Suprapubic skin (tissue), 4 donors: ENCODE measurements around the gene SPATA7. TPM values are rescaled to one million over a fixed set of nuclear protein-coding genes. Genes with fewer than 3 reads are reported as not detected.

Experiments used
- DNase-seq, 2 donors: peaks; one replicate each; pipeline ENCODE4 v3.0.0-alpha.2; 2019; ENCODE audit warnings: low spot score in 2 of 2
- H3K27ac ChIP-seq: fragments of 200-600 bp; sonication (generic); one replicate; pipeline ENCODE4 v1.5.1; 2019
- H3K27me3 ChIP-seq: fragments of 200-600 bp; sonication (generic); one replicate; pipeline ENCODE4 v1.5.1; 2019
- H3K36me3 ChIP-seq: fragments of 200-600 bp; sonication (generic); one replicate; pipeline ENCODE4 v1.5.1; 2019
- H3K4me1 ChIP-seq: fragments of 200-600 bp; sonication (generic); one replicate; pipeline ENCODE4 v1.5.1; 2019
- H3K4me3 ChIP-seq: fragments of 200-600 bp; sonication (generic); one replicate; pipeline ENCODE4 v1.5.1; 2019; ENCODE audit warnings: mild to moderate bottlenecking
- H3K9me3 ChIP-seq: fragments of 200-600 bp; sonication (generic); one replicate; pipeline ENCODE4 v1.5.1; 2019
- EP300 ChIP-seq: sonication (generic); formaldehyde crosslinking; IDR thresholded peaks from one replicate; pipeline ENCODE4 v1.6.1; 2017; ENCODE audit warnings: antibody characterized with exemption
- POLR2A ChIP-seq, 2 donors: fragments of 450-650 bp; IDR thresholded peaks; one replicate each; pipeline ENCODE4 v1.6.1; 2017; ENCODE audit warnings: antibody characterized with exemption in 2 of 2, mild to moderate bottlenecking in 2 of 2, moderate library complexity in 2 of 2
- POLR2AphosphoS5 ChIP-seq, 3 donors: sonication (generic); formaldehyde crosslinking; IDR thresholded peaks; one replicate each; pipeline ENCODE4 v1.6.1; 2017; ENCODE audit warnings: antibody characterized with exemption in 3 of 3
- WGBS: methylation state at CpG from one replicate; pipeline ENCODE4 v1.1.5; 2018; 5-methylcytosine and 5-hydroxymethylcytosine counted together
- total RNA-seq, 4 donors: library from RNA; depleted of rRNA; stranded (reverse); fragments of >200 nt; gene quantifications; one replicate each; pipeline ENCODE4 v1.1.0, GENCODE V29; 2016
- TF ChIP-seq, protein P1 (sequence below), 2 donors: fragments of 200-600 bp in 1 of 2; fragments of 450-650 bp in 1 of 2; sonication (generic) in 1 of 2; IDR thresholded peaks; one replicate each; pipeline ENCODE4 v1.5.1; 2016 to 2019; ENCODE audit warnings: antibody characterized with exemption in 2 of 2, mild to moderate bottlenecking in 1 of 2, moderate library complexity in 1 of 2

The SPATA7 gene
- total RNA-seq, 4 donors from 2014 or later, result 10.7 to 12.4 (median 11.6) TPM

- WGBS, result 90% methylated on average over 7 of the region's 7 CpGs
- no peak for DNase-seq
Measured at GRCh38 chr14:88426271-88426670, 40.8 kb downstream of the SPATA7 start.

DNA sequence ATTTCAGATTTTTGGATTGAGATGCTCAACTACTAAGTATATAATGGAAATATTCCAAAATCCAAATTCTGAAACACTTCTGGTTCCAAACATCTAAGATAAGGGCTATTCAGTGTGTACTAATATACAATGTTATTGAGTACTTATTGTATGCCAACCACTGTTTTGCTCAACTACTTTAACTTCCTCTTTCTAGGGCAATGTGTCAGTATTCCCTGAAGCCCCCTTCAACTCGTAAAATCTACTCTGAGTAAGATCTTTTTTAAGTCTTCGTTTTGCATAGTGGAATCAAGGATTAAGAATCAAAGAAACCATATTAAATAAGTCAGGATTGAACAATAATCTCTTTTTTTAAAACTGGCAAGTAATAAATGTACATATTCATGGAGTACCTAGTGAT, 45.5 kb downstream of the SPATA7 start:
- TF ChIP-seq POLR2AphosphoS5 (IDR thresholded peaks at IDR 0.05) (no peak), EP300 (no peak), POLR2A (IDR thresholded peaks at IDR 0.05) (no peak)
- TF ChIP-seq, protein P1, sequence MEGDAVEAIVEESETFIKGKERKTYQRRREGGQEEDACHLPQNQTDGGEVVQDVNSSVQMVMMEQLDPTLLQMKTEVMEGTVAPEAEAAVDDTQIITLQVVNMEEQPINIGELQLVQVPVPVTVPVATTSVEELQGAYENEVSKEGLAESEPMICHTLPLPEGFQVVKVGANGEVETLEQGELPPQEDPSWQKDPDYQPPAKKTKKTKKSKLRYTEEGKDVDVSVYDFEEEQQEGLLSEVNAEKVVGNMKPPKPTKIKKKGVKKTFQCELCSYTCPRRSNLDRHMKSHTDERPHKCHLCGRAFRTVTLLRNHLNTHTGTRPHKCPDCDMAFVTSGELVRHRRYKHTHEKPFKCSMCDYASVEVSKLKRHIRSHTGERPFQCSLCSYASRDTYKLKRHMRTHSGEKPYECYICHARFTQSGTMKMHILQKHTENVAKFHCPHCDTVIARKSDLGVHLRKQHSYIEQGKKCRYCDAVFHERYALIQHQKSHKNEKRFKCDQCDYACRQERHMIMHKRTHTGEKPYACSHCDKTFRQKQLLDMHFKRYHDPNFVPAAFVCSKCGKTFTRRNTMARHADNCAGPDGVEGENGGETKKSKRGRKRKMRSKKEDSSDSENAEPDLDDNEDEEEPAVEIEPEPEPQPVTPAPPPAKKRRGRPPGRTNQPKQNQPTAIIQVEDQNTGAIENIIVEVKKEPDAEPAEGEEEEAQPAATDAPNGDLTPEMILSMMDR (IDR thresholded peaks at IDR 0.05), result no peak
- WGBS, result 88% methylated on average over 2 of the region's 2 CpGs
- Histone ChIP-seq H3K4me1 (no peaks in the 10 kb centered on the region), H3K9me3 (no peaks in the 10 kb centered on the region), H3K27me3 (no peaks in the 10 kb centered on the region), H3K27ac (no peak overlapping the region), H3K36me3 (peaks cover 11% of the 10 kb centered on the region), H3K4me3 (no peak overlapping the region)
- DNase-seq, result no peak

More at GRCh38 chr14:88426271-88426670, 40.8 kb downstream of the SPATA7 start:
- H3K4me1 ChIP-seq, result no peaks in the 10 kb centered on the region
- no peak overlapping the region for H3K27ac ChIP-seq
- no peaks in the 10 kb centered on the region for H3K27me3 ChIP-seq
- H3K36me3 ChIP-seq, result peaks cover 11% of the 10 kb centered on the region
- TF ChIP-seq POLR2A (IDR thresholded peaks at IDR 0.05) (no peak), POLR2AphosphoS5 (IDR thresholded peaks at IDR 0.05) (no peak), EP300 (no peak)
- TF ChIP-seq, protein P1 (IDR thresholded peaks at IDR 0.05), result no peak
- H3K4me3 ChIP-seq, result no peak overlapping the region
- H3K9me3 ChIP-seq, result no peaks in the 10 kb centered on the region

- Histone ChIP-seq H3K27ac (no peak overlapping the region), H3K4me3 (no peak overlapping the region), H3K36me3 (peaks cover 37% of the 10 kb centered on the region), H3K27me3 (no peaks in the 10 kb centered on the region), H3K9me3 (no peaks in the 10 kb centered on the region), H3K4me1 (no peaks in the 10 kb centered on the region)
- no peak for DNase-seq
- WGBS, result 93% methylated on average over 5 of the region's 5 CpGs
- TF ChIP-seq POLR2A (IDR thresholded peaks at IDR 0.05), result no peak
- TF ChIP-seq POLR2AphosphoS5 (IDR thresholded peaks at IDR 0.05), result no peak
- TF ChIP-seq, protein P1 (IDR thresholded peaks at IDR 0.05), result no peak
- no peak for TF ChIP-seq EP300
Measured at GRCh38 chr14:88437658-88438057, 52.2 kb downstream of the SPATA7 start.

DNA sequence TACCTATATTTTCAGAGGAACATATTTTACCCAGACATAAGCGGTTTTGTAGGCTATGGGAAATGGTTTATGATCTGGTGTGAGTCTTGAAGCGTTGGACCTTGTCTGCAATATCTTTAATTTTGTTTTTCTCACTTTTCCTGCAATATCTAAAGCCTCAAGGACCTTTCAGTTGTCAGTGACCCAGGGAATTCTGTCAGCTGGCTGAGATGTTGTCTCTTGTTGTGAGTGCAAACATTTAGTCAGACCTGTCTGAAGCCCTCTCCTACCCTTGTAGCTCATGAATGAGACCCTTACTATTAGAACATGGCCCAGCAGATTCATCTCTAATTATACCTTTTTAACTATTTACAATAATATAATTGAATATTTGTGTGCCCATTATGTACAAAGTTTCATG, 53.6 kb downstream of the SPATA7 start:
- Histone ChIP-seq H3K9me3 (no peaks in the 10 kb centered on the region), H3K36me3 (peaks cover 37% of the 10 kb centered on the region), H3K27ac (no peak overlapping the region), H3K4me1 (no peaks in the 10 kb centered on the region), H3K27me3 (no peaks in the 10 kb centered on the region), H3K4me3 (no peak overlapping the region)
- WGBS, result 93% methylated on average over 2 of the region's 2 CpGs
- TF ChIP-seq, protein P1 (IDR thresholded peaks at IDR 0.05), result no peak
- no peak for TF ChIP-seq EP300
- TF ChIP-seq POLR2AphosphoS5 (IDR thresholded peaks at IDR 0.05), result no peak
- DNase-seq, result no peak

- H3K4me3 ChIP-seq, result no peak overlapping the region
- no peak overlapping the region for H3K27ac ChIP-seq
- H3K4me1 ChIP-seq, result no peaks in the 10 kb centered on the region
- no peaks in the 10 kb centered on the region for H3K9me3 ChIP-seq
- H3K36me3 ChIP-seq, result peaks cover 29% of the 10 kb centered on the region
- no peaks in the 10 kb centered on the region for H3K27me3 ChIP-seq
- TF ChIP-seq EP300 (no peak), POLR2AphosphoS5 (IDR thresholded peaks at IDR 0.05) (no peak), POLR2A (IDR thresholded peaks at IDR 0.05) (no peak)
- TF ChIP-seq, protein P1 (IDR thresholded peaks at IDR 0.05), result no peak
- 95% methylated on average over 4 of the region's 4 CpGs for WGBS
- no peak for DNase-seq
Measured at GRCh38 chr14:88452231-88452630, 66.8 kb downstream of the SPATA7 start.
